Measurements from ENCODE around the gene ZNF555. TPM values are rescaled to one million over a fixed set of nuclear protein-coding genes. Genes with fewer than 3 reads are reported as not detected.
"Not testable (repeated sequence)": the region's sequence is repeated elsewhere in the genome, so short reads cannot be mapped to it uniquely, and the experiment has no call there.

ZNF555 gene
- total and polyA plus RNA-seq, 7 donors, result 0.92 to 10.3 (median 4.3) TPM

DNA sequence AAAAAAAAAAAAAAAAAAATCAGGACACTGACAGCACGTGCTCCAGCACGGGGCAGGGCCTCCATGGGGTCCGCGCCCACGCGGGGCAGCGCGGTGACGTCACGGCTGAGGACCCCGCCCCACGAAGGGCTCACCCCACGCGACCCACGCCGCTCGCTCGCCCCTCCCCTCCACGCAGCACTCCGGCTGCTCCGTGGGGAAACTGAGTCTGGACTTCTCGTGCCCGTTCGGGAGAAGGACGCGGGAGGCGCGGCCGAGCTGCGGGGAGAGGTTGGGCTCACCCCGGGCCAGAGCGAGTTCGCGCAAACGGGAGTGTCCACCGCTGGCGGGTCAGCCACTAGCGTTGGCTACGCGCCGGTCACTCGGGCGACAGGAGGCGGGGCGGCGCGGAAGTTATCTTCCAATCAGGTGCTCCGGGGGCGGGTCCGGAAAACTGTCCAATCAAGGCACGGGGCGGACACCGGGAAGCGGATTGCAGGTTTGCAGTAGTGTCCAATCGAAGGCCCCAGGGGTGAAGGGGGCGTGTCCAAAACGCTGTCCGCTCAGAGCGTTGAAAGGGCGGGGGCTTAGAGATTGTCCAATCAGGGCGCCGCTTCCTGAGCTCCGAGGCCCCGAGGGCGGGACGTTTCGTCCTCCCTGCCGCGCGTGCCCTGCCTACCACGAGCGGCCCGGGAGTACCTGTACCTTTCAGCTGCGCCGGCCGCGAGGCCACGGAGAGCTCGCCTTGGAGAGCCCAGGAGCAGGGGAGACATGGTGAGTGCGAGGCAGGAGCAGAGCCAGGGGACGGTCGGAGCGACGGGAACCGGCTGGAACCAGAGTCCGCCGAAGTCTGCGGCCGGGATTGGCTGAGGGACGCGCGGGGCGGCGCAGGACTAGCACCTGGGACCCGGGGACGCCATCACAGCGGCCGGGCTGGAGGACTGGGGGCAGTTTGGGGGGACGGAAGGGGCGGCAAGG lies 59.3 kb downstream of the ZNF555 start, which contains the start of gene ZNF57:
TSS of gene ZNF57 (plus strand) at position 633 of the 957 bp plus-strand sequence. CDS start at position 751, 118 bp downstream.
- H3K27me3 ChIP-seq, result no peaks in the 10 kb centered on the region
- H3K27ac ChIP-seq, result peak within 1 kb of the TSS; percentile 81 to 92 (median 86)
- TF ChIP-seq POLR2A (IDR thresholded peaks at IDR 0.05), result peak; percentile 37 to 42
- TF ChIP-seq POLR2AphosphoS5 (IDR thresholded peaks at IDR 0.05), result peak in 3 of 4 donors; percentile 34 to 73 (median 62)
- no peak for TF ChIP-seq EP300 (IDR thresholded peaks at IDR 0.05)
- TF ChIP-seq CTCF (IDR thresholded peaks at IDR 0.05), result no peak
- DNase-seq, result peak; percentile 100
- no peaks in the 10 kb centered on the region for H3K36me3 ChIP-seq
- peaks cover 0 to 5% (median 0%) of the 10 kb centered on the region in 4 donors for H3K9me3 ChIP-seq
- peak within 1 kb of the TSS; percentile 61 to 83 (median 67) for H3K4me3 ChIP-seq
- WGBS, 2 donors, result 1% methylated on average over 100 of the region's 100 CpGs
- H3K4me1 ChIP-seq, result peaks cover 0 to 14% (median 9%) of the 10 kb centered on the region in 4 donors
- intact Hi-C loops (cut with DNase I), result loop anchor here (5.0 kb wide), 1 partner anchor 42 kb away; the partner anchor contains the start of gene ZNF77

GRCh38 chr19:2902590-2903218 lies 61.4 kb downstream of the ZNF555 start:
- no peaks in the 10 kb centered on the region for H3K27me3 ChIP-seq
- no peak for TF ChIP-seq EP300 (IDR thresholded peaks at IDR 0.05)
- no peak for TF ChIP-seq POLR2A (IDR thresholded peaks at IDR 0.05)
- TF ChIP-seq POLR2AphosphoS5 (IDR thresholded peaks at IDR 0.05), result no peak
- no peak for TF ChIP-seq CTCF (IDR thresholded peaks at IDR 0.05)
- 73 to 81% methylated on average over 13 of the region's 13 CpGs for WGBS, 2 donors
- no peaks in the 10 kb centered on the region for H3K9me3 ChIP-seq
- DNase-seq, result no peak
- no peak overlapping the region for H3K27ac ChIP-seq
- H3K4me3 ChIP-seq, result no peak overlapping the region
- H3K4me1 ChIP-seq, result peaks cover 0 to 14% (median 9%) of the 10 kb centered on the region in 4 donors
- intact Hi-C loops (cut with DNase I), result loop anchor here (5.0 kb wide), 1 partner anchor 40 kb away; the partner anchor contains the start of gene ZNF77
- H3K36me3 ChIP-seq, result no peaks in the 10 kb centered on the region

- H3K36me3 ChIP-seq, H3K27ac ChIP-seq, H3K27me3 ChIP-seq, H3K9me3 ChIP-seq, H3K4me3 ChIP-seq, DNase-seq: not testable (repeated sequence)
- 84 to 92% methylated on average over 13 of the region's 13 CpGs for WGBS, 2 donors
- intact Hi-C loops (cut with DNase I), result loop anchor here (5.0 kb wide), 1 partner anchor 39 kb away; the partner anchor contains the start of gene ZNF77
- H3K4me1 ChIP-seq, result peaks cover 0 to 14% (median 9%) of the 10 kb centered on the region in 4 donors
Observed at GRCh38 chr19:2903326-2903725, 62.1 kb downstream of the ZNF555 start.

GRCh38 chr19:2905918-2906519 lies 64.7 kb downstream of the ZNF555 start:
- no peak for DNase-seq
- Histone ChIP-seq H3K4me3 (no peak overlapping the region), H3K36me3 (no peaks in the 10 kb centered on the region), H3K27me3 (no peaks in the 10 kb centered on the region), H3K27ac (no peak overlapping the region), H3K9me3 (no peaks in the 10 kb centered on the region), H3K4me1 (peaks cover 0 to 11% (median 9%) of the 10 kb centered on the region in 4 donors)
- TF ChIP-seq CTCF (IDR thresholded peaks at IDR 0.05) (no peak), POLR2A (IDR thresholded peaks at IDR 0.05) (no peak), POLR2AphosphoS5 (IDR thresholded peaks at IDR 0.05) (no peak), EP300 (IDR thresholded peaks at IDR 0.05) (no peak)
- intact Hi-C loops (cut with DNase I), result no loop called here
- WGBS, 2 donors, result 54 to 78% methylated on average over 11 of the region's 11 CpGs

Measured in sigmoid colon (tissue), 7 donors.